ENCODE results near the gene DEF6.
"Not testable (repeated sequence)": the region's sequence is repeated elsewhere in the genome, so short reads cannot be mapped to it uniquely, and the experiment has no call there.

DEF6 gene

DNA sequence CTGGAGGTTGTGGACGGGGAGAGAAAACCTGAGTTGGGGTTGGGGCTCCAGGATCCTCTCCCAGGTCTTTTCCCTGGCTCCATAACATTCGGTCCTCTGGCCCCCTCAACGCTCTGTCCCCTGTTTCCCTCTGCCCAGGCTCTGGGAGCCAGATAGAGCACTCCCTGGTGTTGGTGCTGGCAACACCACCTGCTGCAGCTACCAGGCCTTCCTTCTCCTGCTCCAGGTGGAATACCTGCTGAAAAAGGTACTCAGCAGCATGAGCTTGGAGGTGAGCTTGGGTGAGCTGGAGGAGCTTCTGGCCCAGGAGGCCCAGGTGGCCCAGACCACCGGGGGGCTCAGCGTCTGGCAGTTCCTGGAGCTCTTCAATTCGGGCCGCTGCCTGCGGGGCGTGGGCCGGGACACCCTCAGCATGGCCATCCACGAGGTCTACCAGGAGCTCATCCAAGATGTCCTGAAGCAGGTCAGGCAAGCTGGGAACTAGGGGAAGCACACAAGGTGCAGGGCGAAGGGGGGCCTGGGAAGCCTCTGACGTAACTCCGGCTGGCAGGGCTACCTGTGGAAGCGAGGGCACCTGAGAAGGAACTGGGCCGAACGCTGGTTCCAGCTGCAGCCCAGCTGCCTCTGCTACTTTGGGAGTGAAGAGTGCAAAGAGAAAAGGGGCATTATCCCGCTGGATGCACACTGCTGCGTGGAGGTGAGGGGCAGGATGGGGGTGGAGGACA, 14.6 kb downstream of the DEF6 start:
- Mint-ChIP-seq H3K27ac (peak overlapping the region; percentile 96), H3K4me1 (ENCODE audit: low read depth) (peaks cover 89% of the 10 kb centered on the region), H3K36me3 (peaks cover 21% of the 10 kb centered on the region), H3K4me3 (peak overlapping the region; percentile 76), H3K9me3 (ENCODE audit: low read depth) (no peaks in the 10 kb centered on the region), H3K27me3 (no peaks in the 10 kb centered on the region)

DNA sequence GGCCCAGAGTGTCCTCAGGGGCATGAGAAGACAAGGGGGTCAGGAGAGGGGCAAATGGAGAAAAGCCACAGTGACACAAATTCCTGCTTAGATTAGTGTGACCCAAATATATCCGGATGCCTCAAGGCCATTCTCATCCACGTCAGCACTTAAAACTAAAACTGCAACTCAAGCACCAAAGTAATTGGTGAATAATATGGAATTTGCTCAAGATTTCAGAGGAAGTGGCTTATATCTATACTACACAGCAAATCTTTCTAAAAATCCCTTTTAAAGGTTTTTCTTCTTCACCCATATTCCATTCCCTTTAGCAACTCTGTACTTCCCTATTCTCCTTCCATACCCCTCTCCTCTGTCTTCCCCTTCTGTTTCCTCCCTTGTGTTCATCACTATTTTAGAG, 15.2 kb downstream of the DEF6 start:
- H3K27ac Mint-ChIP-seq, result peak overlapping the region; percentile 96
- no peaks in the 10 kb centered on the region for H3K27me3 Mint-ChIP-seq
- no peaks in the 10 kb centered on the region for H3K9me3 Mint-ChIP-seq (ENCODE audit: low read depth)
- H3K36me3 Mint-ChIP-seq, result peaks cover 24% of the 10 kb centered on the region
- H3K4me3 Mint-ChIP-seq, result peak overlapping the region; percentile 76
- H3K4me1 Mint-ChIP-seq (ENCODE audit: low read depth), result peaks cover 85% of the 10 kb centered on the region

DNA sequence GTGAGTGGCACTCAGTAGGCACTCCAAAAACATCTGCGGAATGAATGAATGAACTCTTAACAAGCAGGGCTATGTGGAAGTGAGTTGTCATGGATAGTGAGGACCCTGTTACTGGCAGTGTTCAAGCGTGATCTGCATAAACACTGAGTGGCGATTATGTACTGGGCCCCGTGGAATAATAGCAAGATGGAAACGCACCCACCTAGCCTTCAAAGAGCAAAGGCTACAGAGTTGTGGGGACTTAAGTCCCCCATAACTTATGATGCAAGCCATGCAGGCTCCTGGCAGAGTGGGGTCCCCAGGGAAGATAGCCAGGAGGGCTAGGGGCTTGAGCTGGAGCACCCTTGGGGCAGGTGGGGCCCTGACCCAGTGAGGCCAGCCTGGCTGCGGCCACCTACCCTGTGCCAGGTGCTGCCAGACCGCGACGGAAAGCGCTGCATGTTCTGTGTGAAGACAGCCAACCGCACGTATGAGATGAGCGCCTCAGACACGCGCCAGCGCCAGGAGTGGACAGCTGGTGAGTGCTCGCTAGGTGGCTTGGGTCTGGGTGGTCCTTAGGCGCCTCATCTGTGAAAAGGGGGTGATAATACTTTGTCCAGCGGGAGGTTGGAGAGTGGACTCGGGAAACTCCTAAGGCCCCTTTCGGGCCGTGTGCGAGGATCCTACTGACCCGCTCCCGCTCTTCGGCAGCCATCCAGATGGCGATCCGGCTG, 20.0 kb downstream of the DEF6 start:
- Mint-ChIP-seq H3K27ac (no peak overlapping the region), H3K27me3 (no peaks in the 10 kb centered on the region), H3K4me1 (ENCODE audit: low read depth) (peaks cover 51% of the 10 kb centered on the region), H3K9me3 (ENCODE audit: low read depth) (no peaks in the 10 kb centered on the region), H3K4me3 (no peak overlapping the region), H3K36me3 (peaks cover 29% of the 10 kb centered on the region)

DNA sequence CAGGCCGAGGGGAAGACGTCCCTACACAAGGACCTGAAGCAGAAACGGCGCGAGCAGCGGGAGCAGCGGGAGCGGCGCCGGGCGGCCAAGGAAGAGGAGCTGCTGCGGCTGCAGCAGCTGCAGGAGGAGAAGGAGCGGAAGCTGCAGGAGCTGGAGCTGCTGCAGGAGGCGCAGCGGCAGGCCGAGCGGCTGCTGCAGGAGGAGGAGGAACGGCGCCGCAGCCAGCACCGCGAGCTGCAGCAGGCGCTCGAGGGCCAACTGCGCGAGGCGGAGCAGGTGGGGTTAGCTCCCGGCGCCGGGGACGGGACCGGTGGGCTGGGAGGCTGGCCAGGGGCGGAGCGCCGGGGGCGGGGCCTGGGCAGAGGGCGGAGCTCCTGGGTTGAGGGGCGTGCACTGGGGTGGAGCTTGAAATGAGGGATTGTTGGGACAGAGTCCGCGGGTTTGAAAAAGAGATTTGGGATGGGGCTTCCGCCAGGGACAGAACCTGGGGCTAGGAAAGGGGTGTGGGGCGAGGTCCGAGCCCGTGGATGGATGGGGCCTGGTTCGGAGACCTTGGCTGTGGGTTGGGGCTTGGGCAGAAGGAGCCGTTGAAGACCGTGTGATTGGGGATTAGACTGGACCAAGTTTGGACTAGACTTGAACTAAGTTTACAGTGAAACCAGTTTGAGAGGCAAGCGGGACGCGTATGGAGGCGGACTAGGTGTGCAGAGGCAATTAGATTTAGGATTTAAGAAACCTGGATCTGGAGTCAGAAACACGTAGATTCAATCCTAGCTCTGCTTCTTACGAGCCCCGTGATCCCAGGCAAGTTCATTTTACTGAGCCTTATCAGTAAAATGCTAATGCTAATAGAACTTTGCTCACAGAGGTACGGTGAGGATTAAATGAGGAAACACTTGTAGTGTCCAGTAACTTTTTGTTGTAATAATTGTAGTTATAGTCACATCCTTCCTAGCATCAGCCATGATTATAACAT, 20.9 kb downstream of the DEF6 start:
- Mint-ChIP-seq H3K9me3 (ENCODE audit: low read depth) (no peaks in the 10 kb centered on the region), H3K36me3 (peaks cover 27% of the 10 kb centered on the region), H3K4me1 (ENCODE audit: low read depth) (peaks cover 44% of the 10 kb centered on the region), H3K27me3 (no peaks in the 10 kb centered on the region), H3K4me3 (no peak overlapping the region), H3K27ac (no peak overlapping the region)

DNA sequence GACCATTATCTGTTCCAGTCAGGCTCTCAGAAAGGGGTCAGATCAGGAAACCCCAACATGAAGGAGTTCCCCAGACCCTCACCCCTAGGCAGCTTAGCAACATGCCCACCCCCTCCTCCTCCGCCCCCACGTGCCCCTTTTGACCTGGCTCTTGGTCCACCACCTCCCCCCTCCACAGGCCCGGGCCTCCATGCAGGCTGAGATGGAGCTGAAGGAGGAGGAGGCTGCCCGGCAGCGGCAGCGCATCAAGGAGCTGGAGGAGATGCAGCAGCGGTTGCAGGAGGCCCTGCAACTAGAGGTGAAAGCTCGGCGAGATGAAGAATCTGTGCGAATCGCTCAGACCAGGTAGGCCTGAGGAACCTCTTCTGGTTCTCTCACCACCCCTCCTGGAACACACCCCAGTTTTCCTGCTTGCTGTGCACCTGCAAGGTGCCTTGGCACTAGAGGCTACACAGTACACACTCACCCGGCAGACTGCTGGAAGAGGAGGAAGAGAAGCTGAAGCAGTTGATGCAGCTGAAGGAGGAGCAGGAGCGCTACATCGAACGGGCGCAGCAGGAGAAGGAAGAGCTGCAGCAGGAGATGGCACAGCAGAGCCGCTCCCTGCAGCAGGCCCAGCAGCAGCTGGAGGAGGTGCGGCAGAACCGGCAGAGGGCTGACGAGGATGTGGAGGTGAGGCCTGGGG, 21.9 kb downstream of the DEF6 start:
- Mint-ChIP-seq H3K36me3 (peaks cover 26% of the 10 kb centered on the region), H3K27ac (peak overlapping the region; percentile 75), H3K4me1 (ENCODE audit: low read depth) (peaks cover 36% of the 10 kb centered on the region), H3K4me3 (no peak overlapping the region), H3K9me3 (ENCODE audit: low read depth) (no peaks in the 10 kb centered on the region), H3K27me3 (no peaks in the 10 kb centered on the region)

DNA sequence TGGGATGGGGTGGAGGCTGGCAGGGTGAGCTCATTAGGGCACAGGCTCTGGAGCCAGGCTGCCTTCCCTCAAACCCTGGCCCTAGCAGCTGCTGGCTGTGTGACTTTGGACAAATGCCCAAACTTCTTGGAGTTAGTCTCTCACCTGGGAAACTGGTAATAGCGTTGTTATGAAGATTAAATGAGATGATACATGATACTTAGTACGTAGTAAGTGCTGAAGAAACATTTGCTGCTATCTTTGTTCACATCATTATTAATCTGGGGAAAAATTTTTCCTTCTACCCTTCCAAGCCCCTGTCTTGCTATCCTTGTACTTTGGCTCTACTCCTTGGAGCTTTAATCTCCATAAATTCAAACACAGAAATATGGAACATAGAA, 22.4 kb downstream of the DEF6 start:
- Mint-ChIP-seq H3K27ac (peak overlapping the region; percentile 64), H3K36me3 (peaks cover 21% of the 10 kb centered on the region), H3K4me1 (ENCODE audit: low read depth) (peaks cover 30% of the 10 kb centered on the region)

DNA sequence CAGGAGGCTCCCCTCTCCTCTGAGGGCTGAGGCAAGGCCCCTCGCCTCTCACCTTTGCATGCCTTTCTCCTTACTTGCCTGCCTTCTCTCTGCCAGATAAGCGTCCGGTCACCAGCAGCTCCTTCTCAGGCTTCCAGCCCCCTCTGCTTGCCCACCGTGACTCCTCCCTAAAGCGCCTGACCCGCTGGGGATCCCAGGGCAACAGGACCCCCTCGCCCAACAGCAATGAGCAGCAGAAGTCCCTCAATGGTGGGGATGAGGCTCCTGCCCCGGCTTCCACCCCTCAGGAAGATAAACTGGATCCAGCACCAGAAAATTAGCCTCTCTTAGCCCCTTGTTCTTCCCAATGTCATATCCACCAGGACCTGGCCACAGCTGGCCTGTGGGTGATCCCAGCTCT, 23.5 kb downstream of the DEF6 start:
- peaks cover 21% of the 10 kb centered on the region for H3K36me3 Mint-ChIP-seq
- H3K4me1 Mint-ChIP-seq (ENCODE audit: low read depth), result peaks cover 23% of the 10 kb centered on the region
- H3K27me3 Mint-ChIP-seq, result no peaks in the 10 kb centered on the region
- H3K9me3 Mint-ChIP-seq (ENCODE audit: low read depth), result no peaks in the 10 kb centered on the region
- peak overlapping the region; percentile 28 for H3K27ac Mint-ChIP-seq
- no peak overlapping the region for H3K4me3 Mint-ChIP-seq

More for the DNA sequence above, 22.4 kb downstream of the DEF6 start:
- Mint-ChIP-seq H3K4me3 (no peak overlapping the region), H3K27me3 (no peaks in the 10 kb centered on the region), H3K9me3 (ENCODE audit: low read depth) (no peaks in the 10 kb centered on the region)

DNA sequence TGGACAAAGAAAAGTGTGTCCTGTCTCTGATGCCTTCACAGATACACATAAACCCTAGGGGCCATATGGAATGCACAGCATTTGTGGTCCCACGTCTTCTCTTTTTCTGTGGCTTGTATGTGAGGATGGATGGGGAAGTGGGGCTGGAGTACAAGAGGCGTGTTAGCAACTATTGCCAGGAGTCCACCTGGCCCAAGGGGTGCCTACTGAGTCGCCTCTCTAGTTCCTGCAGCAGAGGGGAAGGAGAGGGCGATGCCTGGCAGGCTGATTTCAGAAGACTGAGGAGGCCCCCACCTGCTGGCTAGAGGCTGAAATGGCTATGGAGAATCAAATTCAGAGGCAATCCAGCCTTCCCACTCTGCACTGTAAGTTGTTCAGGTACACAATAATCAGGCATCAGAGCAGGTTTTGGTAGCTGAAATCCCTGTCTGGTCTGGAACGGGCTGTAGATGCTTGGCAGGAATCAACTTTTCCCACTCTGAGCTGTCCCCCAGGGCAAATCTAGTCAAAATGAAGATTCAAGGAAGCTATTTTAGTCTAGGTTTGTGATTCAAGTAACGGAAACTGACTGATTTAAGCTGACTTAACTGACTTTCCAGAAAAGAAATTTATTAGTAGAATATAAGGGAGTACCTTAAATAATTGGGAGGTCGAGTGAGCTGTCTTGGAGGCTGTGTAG, 29.9 kb downstream of the DEF6 start:
- H3K27me3 Mint-ChIP-seq, result no peaks in the 10 kb centered on the region
- H3K4me1 Mint-ChIP-seq (ENCODE audit: low read depth), result peaks cover 18% of the 10 kb centered on the region
- peaks cover under 1% of the 10 kb centered on the region for H3K36me3 Mint-ChIP-seq
- peak overlapping the region; percentile 82 for H3K27ac Mint-ChIP-seq
- no peak overlapping the region for H3K4me3 Mint-ChIP-seq
- no peaks in the 10 kb centered on the region for H3K9me3 Mint-ChIP-seq (ENCODE audit: low read depth)

DNA sequence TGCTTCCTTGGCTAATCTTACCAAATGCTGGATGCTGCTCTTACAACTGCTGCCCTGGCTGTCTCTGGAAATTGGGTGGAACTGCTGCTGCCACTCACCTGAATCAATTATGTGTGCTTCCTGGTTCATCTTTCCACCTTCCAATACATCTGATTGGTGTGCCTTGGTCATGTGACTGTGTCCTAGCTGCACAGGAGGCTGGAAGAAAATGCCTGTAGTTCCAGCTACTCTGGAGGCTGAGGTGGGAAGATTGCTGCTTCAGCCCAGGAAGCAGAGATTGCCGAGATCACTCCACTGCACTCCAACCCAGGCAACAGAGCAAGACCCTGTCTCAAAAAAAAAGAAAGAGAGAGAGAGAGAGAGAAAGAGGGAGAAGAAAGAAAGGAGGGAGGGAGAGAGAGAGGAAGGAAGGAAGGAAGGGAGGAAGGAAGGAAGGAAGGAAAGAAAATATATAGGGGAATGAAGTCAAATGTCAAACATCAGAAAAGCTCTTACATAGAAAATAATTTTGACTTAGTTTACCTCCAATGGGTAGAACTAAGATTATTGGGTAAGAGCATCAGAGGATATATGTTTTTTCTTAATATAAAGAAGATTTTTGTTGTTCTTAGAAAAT, 30.6 kb downstream of the DEF6 start:
- Mint-ChIP-seq H3K9me3 (ENCODE audit: low read depth) (no peaks in the 10 kb centered on the region), H3K27ac (peak overlapping the region; percentile 59), H3K4me3 (no peak overlapping the region), H3K27me3 (no peaks in the 10 kb centered on the region), H3K4me1 (ENCODE audit: low read depth) (peaks cover 25% of the 10 kb centered on the region), H3K36me3 (no peaks in the 10 kb centered on the region)

DNA sequence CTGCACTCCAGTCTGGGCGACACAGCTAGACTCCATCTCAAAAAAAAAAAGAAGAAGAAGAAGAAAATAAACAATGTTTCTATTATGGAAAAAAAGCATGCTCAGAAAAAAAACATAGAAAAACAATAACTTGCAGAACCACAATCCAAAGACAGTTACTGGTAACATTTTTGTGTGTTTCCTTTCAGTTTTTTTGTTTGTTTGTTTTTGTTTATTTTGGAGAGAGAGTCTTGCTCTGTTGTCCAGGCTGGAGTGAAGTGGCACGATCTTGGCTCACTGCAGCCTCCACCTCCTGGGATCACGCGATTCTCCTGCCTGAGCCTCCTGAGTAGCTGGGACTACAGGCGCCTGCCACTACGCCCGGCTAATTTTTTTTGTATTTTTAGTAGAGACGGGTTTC, 31.3 kb downstream of the DEF6 start:
- not testable (repeated sequence) for H3K27me3 Mint-ChIP-seq; H3K4me3 Mint-ChIP-seq; H3K36me3 Mint-ChIP-seq; H3K27ac Mint-ChIP-seq; H3K9me3 Mint-ChIP-seq (ENCODE audit: low read depth)
- H3K4me1 Mint-ChIP-seq (ENCODE audit: low read depth), result peaks cover 25% of the 10 kb centered on the region

DNA sequence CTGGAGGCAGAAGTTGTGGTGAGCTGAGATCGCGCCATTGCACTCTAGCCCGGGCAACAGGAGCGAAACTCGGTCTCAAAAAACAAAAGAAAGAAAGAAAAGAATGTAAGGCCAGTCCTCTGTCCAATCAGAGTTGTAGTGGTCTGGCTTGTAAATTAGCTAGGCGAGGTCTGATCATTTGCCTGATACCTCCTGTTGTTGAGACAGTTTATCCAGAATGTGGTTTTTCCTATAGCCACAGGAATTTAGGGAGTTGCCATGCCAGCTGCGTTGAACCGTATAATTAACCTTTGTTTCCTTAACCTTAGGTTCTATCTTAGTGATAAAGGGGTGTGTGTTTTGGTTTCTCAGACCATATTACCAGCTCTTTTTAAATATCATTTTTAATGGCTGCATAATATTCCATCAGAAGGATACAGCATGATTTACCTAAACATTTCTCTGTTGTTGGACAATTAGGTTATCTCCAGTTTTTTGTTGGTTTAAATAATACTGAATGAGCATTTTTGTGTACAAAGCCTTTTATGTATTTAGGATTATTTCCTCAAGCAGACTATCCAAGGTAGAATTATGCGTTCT, 33.0 kb downstream of the DEF6 start:
- Mint-ChIP-seq H3K27me3 (no peaks in the 10 kb centered on the region), H3K4me1 (ENCODE audit: low read depth) (peaks cover 25% of the 10 kb centered on the region), H3K4me3 (no peak overlapping the region), H3K9me3 (ENCODE audit: low read depth) (no peaks in the 10 kb centered on the region), H3K27ac (no peak overlapping the region), H3K36me3 (peaks cover 2% of the 10 kb centered on the region)

DNA sequence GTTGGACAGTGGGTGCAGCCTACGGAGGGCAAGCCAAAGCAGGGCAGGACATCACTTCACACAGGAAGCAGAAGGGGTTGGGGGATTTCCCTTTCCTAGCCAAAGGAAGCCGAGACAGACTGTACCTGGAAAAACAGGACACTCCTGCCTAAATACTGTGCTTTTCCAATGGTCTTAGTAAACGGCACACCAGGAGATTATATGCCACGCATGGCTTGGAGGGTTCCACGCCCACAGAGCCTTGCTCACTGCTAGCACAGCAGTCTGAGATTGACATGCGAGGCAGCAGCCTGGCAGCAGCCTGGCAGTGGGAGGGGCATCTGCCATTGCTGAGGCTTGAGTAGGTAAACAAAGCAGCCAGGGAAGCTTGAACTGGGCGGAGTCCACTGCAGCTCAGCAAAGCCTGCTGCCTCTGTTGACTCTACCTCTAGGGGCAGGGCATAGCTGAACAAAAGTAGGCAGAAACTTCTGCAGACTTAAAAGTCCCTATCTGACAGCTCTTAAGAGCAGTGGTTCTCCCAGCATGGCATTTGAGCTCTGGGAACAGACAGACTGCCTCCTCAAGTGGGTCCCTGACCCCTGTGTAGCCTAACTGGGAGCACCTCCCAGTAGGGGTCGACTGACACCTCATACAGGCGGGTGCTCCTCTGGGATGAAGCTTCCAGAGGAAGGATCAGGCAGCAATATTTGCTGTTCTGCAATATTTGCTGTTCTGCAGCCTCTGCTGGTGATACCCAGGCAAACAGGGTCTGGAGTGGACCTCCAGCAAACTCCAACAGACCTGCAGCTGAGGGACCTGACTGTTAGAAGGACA, 34.7 kb downstream of the DEF6 start:
- not testable (repeated sequence) for H3K4me3 Mint-ChIP-seq; H3K36me3 Mint-ChIP-seq; H3K9me3 Mint-ChIP-seq (ENCODE audit: low read depth); H3K27me3 Mint-ChIP-seq
- Mint-ChIP-seq H3K27ac (peak overlapping the region; percentile 50), H3K4me1 (ENCODE audit: low read depth) (peaks cover 24% of the 10 kb centered on the region)

DNA sequence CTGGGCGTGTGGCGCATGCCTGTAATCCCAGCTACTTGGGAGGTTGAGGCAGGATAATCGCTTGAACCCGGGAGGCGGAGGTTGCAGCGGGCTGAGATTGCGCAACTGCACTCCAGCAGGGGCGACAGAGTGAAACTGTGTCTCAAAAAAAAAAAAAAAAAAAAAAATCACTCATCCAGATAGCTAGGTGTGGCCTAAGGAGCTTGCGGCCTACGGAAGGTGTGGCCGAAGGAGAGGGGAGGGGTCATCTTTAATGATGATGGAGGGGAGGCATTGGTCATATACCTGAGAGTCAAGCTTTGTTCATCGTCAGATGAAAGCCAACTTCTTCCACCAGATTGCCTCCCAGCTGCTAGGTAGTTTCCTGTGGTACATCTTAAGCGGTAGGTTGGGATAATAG, 43.9 kb downstream of the DEF6 start:
- Mint-ChIP-seq H3K4me3 (peak overlapping the region; percentile 90), H3K36me3 (no peaks in the 10 kb centered on the region)

More for the DNA sequence above, 43.9 kb downstream of the DEF6 start:
- Mint-ChIP-seq H3K27ac (no peak overlapping the region), H3K9me3 (ENCODE audit: low read depth) (no peaks in the 10 kb centered on the region), H3K4me1 (ENCODE audit: low read depth) (peaks cover 46% of the 10 kb centered on the region), H3K27me3 (no peaks in the 10 kb centered on the region)
